ENCODE measurements around the gene TRIM50. TPM values are rescaled to one million over a fixed set of nuclear protein-coding genes. Genes with fewer than 3 reads are reported as not detected.
A peak's percentile ranks its signal among the peaks of the same experiment; 100 is the strongest.

TRIM50 gene
- total RNA-seq, 1 donor from 2014 or later = 4.6 TPM

GRCh38 chr7:73359306-73359705, 31.4 kb upstream of the TRIM50 start:
- Mint-ChIP-seq H3K4me3 (no peak overlapping the region), H3K27me3 (peaks cover 3% of the 10 kb centered on the region), H3K4me1 (ENCODE audit: unreplicated experiment) (peaks cover 11% of the 10 kb centered on the region), H3K9me3 (no peaks in the 10 kb centered on the region), H3K36me3 (no peaks in the 10 kb centered on the region), H3K27ac (peak overlapping the region; percentile 31)
- no peak for TF ChIP-seq CTCF (conservative IDR thresholded peaks at IDR 0.05)
- DNase-seq (ENCODE audit: extremely low spot score, unreplicated experiment) = no peak

GRCh38 chr7:73358590-73359275, 30.9 kb upstream of the TRIM50 start:
- Mint-ChIP-seq H3K4me3 (no peak overlapping the region), H3K4me1 (ENCODE audit: unreplicated experiment) (peaks cover 11% of the 10 kb centered on the region), H3K36me3 (no peaks in the 10 kb centered on the region), H3K27me3 (peaks cover 3% of the 10 kb centered on the region), H3K27ac (peak overlapping the region; percentile 31), H3K9me3 (no peaks in the 10 kb centered on the region)
- no peak for DNase-seq (ENCODE audit: extremely low spot score, unreplicated experiment)
- no peak for TF ChIP-seq CTCF (conservative IDR thresholded peaks at IDR 0.05)

- H3K4me3 Mint-ChIP-seq = no peak overlapping the region
Observed at GRCh38 chr7:73356159-73356558, 28.3 kb upstream of the TRIM50 start.

DNA sequence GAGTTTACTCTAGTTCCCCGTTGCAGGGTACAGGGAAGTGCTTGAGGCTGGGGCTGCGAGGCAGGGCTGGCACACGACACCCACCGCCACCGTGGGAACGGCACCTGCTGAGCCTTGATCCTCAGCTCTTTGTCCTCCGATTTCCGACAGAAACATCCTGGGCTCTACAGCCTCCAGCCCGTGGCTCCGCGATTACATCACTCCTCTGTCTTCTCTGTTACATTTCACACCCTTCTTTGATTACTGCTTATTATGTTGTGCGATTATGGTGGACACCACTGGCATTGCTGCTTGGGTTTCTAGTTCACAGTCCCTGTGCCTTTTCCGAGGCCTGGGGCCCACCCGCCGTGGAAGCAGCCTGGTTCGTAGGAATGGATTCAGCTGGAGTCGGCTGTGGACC, 26.9 kb upstream of the TRIM50 start:
- Mint-ChIP-seq H3K4me3 (no peak overlapping the region), H3K9me3 (peaks cover 8% of the 10 kb centered on the region), H3K4me1 (ENCODE audit: unreplicated experiment) (peaks cover 18% of the 10 kb centered on the region), H3K36me3 (no peaks in the 10 kb centered on the region), H3K27me3 (peaks cover 3% of the 10 kb centered on the region), H3K27ac (no peak overlapping the region)
- DNase-seq (ENCODE audit: extremely low spot score, unreplicated experiment) = no peak
- TF ChIP-seq CTCF (conservative IDR thresholded peaks at IDR 0.05) = peak; percentile 22

More at GRCh38 chr7:73356159-73356558, 28.3 kb upstream of the TRIM50 start:
- Mint-ChIP-seq H3K4me1 (ENCODE audit: unreplicated experiment) (peaks cover 11% of the 10 kb centered on the region), H3K27ac (no peak overlapping the region), H3K36me3 (no peaks in the 10 kb centered on the region), H3K9me3 (peaks cover 8% of the 10 kb centered on the region), H3K27me3 (peaks cover 3% of the 10 kb centered on the region)
- no peak for TF ChIP-seq CTCF (conservative IDR thresholded peaks at IDR 0.05)
- no peak for DNase-seq (ENCODE audit: extremely low spot score, unreplicated experiment)

- Mint-ChIP-seq H3K27me3 (peaks cover 3% of the 10 kb centered on the region), H3K27ac (no peak overlapping the region), H3K36me3 (no peaks in the 10 kb centered on the region), H3K4me3 (no peak overlapping the region), H3K4me1 (ENCODE audit: unreplicated experiment) (peaks cover 18% of the 10 kb centered on the region), H3K9me3 (peaks cover 8% of the 10 kb centered on the region)
- TF ChIP-seq CTCF (conservative IDR thresholded peaks at IDR 0.05) = no peak
- DNase-seq (ENCODE audit: extremely low spot score, unreplicated experiment) = no peak
Observed at GRCh38 chr7:73354196-73354595, 26.3 kb upstream of the TRIM50 start.

All from type B pancreatic cell (in vitro differentiated cells).